ENCODE results near the gene CCDC85A. TPM values are rescaled to one million over a fixed set of nuclear protein-coding genes. Genes with fewer than 3 reads are reported as not detected.

The CCDC85A gene
- 0.28 and 5.4 TPM in 2 replicates for total RNA-seq

DNA sequence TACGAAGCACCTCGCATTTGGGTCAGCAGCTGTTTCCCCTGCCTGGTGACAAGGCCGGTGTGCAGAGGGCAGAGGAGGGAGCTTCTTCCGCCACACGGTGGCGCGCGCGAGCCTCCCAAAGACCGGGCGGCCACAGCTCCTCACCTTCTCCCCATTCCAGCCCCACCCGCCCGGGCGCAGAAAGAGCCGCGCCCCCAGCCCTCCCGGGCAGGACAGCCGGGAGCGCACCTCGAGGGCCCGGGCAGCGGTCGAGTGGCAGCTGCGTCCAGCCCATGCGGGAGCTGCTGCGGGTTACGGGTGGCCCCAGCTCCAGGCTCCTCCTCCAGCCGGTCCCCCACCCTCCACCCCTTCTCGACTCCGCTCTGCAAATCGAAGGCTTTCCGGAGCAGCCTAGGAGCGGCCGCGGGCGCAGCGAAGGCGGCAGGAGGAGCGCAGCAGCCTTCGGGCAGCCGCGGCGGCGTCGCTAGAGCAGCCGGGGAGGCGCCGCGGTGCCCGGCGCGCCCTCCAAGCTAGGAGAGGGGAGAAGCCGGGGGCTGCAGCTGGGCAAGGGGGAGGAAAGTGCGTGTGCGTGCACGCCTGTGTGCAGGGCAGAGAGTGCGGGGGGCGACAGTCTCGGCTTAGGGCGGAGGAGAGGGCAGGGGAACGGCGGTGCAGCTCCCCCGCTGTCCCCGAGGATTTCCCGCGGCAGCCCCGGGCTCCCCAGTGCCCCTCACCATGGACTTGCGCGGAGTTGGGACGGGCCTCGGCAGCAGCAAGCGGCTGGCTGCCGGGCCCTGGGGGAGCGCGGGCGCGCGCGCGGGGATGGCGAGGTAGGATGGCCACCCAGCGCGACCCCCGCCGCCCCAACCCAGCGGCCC lies at the start of gene CCDC85A:
CCDC85A (plus strand) TSS at position 348 of the 857 bp plus-strand sequence. CDS start 635 bp downstream, outside the sequence.

Data from regular cardiac myocyte (primary cell).